Chondrocyte (in vitro differentiated cells): ENCODE data around the gene SIM2. TPM values are rescaled to one million over a fixed set of nuclear protein-coding genes. Genes with fewer than 3 reads are reported as not detected.

Experiments
- DNase-seq: peaks from one replicate; pipeline ENCODE4 v3.0.0; 2021; ENCODE audit warnings: mixed read lengths, low spot score
- H3K27ac Mint-ChIP-seq: one replicate; pipeline ENCODE4 v1.8.0; 2021; ENCODE audit warnings: mild to moderate bottlenecking, moderate library complexity, mixed read lengths; ENCODE audit not compliant: unreplicated experiment
- H3K27me3 Mint-ChIP-seq: 2 replicates; pipeline ENCODE4 v1.8.0; 2021; ENCODE audit warnings: low read depth, mixed read lengths
- H3K36me3 Mint-ChIP-seq: 2 replicates; pipeline ENCODE4 v1.8.0; 2021; ENCODE audit warnings: low read depth, mixed read lengths
- H3K4me1 Mint-ChIP-seq: 2 replicates; pipeline ENCODE4 v1.8.0; 2021; ENCODE audit warnings: low read depth, mild to moderate bottlenecking, mixed read lengths
- H3K4me3 Mint-ChIP-seq: one replicate; pipeline ENCODE4 v1.8.0; 2021; ENCODE audit warnings: mild to moderate bottlenecking, moderate library complexity, mixed read lengths; ENCODE audit not compliant: unreplicated experiment
- H3K9me3 Mint-ChIP-seq: 2 replicates; pipeline ENCODE4 v1.8.0; 2021; ENCODE audit warnings: low read depth, mixed read lengths
- CTCF ChIP-seq: fragments of 200-600 bp; sonication (generic); IDR thresholded peaks from 2 replicates; pipeline ENCODE4 v1.5.0; 2021; ENCODE audit warnings: antibody characterized with exemption, mild to moderate bottlenecking, moderate library complexity
- total RNA-seq: library from RNA; stranded (reverse); gene quantifications from 3 replicates; pipeline ENCODE4 v1.2.1, GENCODE V29; 2021

Gene SIM2
- total RNA-seq, 1 donor from 2014 or later = 0.60 TPM

DNA sequence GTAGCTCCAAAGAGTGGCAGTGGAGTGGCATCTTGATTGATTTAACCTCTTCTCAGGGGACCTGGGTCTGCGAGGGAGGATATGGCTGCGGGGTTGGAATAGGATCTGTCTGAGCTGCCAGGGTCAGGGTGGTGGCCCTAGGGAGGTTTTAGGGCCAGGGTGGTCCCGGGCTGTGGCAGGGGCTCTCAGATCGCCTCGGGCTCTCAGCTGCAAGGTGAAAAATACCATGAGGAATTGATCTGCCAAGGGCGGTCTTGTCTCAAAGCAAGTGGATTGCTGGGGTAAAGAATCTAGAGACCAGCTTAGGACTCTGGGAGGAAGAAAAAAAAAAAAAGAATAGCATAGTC lies 3.7 kb downstream of the SIM2 start:
- Mint-ChIP-seq H3K27ac (no peak overlapping the region), H3K27me3 (peaks cover 65% of the 10 kb centered on the region), H3K9me3 (no peaks in the 10 kb centered on the region), H3K36me3 (peaks cover 2% of the 10 kb centered on the region), H3K4me1 (peaks cover 25% of the 10 kb centered on the region), H3K4me3 (no peak overlapping the region)
- DNase-seq = no peak
- TF ChIP-seq CTCF = no peak

DNA sequence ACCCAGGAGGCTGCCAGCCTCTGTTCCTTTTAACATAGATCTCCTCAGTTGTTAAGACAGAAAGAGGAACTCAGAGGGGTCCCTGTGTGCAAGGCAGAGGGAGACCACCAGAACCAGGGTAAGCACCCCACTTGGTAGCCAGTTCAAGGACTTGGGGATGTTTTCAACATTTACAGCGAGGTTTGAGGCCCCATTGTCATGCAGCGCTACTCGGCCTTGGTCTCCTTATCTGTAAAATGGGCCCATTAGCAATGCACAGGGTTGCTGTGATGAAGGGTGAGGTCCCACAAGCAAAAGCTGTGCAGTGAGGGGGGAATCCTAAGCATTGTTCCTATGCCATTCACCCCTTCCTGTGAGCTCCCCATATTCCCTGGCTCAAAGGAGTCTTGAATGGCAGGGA lies 4.2 kb downstream of the SIM2 start:
- DNase-seq = no peak
- Mint-ChIP-seq H3K4me1 (peaks cover 25% of the 10 kb centered on the region), H3K4me3 (no peak overlapping the region), H3K36me3 (peaks cover 2% of the 10 kb centered on the region), H3K27ac (no peak overlapping the region), H3K9me3 (no peaks in the 10 kb centered on the region), H3K27me3 (peaks cover 66% of the 10 kb centered on the region)
- no peak for TF ChIP-seq CTCF

- DNase-seq = no peak
- peaks cover 2% of the 10 kb centered on the region for H3K36me3 Mint-ChIP-seq
- peaks cover 31% of the 10 kb centered on the region for H3K4me1 Mint-ChIP-seq
- no peaks in the 10 kb centered on the region for H3K9me3 Mint-ChIP-seq
- H3K4me3 Mint-ChIP-seq = no peak overlapping the region
- H3K27me3 Mint-ChIP-seq = peaks cover 72% of the 10 kb centered on the region
- no peak for TF ChIP-seq CTCF
- no peak overlapping the region for H3K27ac Mint-ChIP-seq
Observed at GRCh38 chr21:36703626-36704280, 4.8 kb downstream of the SIM2 start.

DNA sequence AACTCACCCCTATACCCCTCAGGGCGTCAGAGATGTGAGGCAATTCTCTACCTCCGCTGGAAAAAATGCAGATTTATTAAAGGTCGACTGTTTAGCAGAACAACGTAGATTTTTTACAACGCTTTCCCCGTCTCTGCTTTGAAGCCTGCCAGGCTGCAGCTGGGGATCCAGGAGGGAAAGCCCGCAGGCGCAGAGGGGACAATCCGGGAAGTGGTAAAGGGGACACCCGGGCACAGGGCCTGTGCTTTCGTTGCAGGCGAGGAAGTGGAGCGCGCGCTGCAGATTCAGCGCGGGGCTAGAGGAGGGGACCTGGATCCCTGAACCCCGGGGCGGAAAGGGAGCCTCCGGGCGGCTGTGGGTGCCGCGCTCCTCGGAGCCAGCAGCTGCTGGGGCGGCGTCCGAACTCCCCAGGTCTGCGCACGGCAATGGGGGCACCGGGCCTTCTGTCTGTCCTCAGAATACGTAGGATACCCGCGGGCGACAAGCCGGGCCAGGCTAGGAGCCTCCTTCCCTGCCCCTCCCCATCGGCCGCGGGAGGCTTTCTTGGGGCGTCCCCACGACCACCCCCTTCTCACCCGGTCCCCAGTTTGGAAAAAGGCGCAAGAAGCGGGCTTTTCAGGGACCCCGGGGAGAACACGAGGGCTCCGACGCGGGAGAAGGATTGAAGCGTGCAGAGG lies 5.5 kb downstream of the SIM2 start:
- DNase-seq = no peak
- H3K4me3 Mint-ChIP-seq = no peak overlapping the region
- H3K4me1 Mint-ChIP-seq = peaks cover 31% of the 10 kb centered on the region
- TF ChIP-seq CTCF = no peak
- no peak overlapping the region for H3K27ac Mint-ChIP-seq
- H3K36me3 Mint-ChIP-seq = peaks cover 2% of the 10 kb centered on the region
- peaks cover 73% of the 10 kb centered on the region for H3K27me3 Mint-ChIP-seq
- H3K9me3 Mint-ChIP-seq = no peaks in the 10 kb centered on the region

- no peak overlapping the region for H3K4me3 Mint-ChIP-seq
- H3K9me3 Mint-ChIP-seq = no peaks in the 10 kb centered on the region
- H3K4me1 Mint-ChIP-seq = peaks cover 28% of the 10 kb centered on the region
- peaks cover 77% of the 10 kb centered on the region for H3K27me3 Mint-ChIP-seq
- TF ChIP-seq CTCF = no peak
- H3K27ac Mint-ChIP-seq = no peak overlapping the region
- no peak for DNase-seq
- peaks cover 2% of the 10 kb centered on the region for H3K36me3 Mint-ChIP-seq
Observed at GRCh38 chr21:36704958-36705678, 6.2 kb downstream of the SIM2 start.
